ENCODE measurements around the gene NMRK2.
"Not testable (repeated sequence)": the region's sequence is repeated elsewhere in the genome, so short reads cannot be mapped to it uniquely, and the experiment has no call there.

The NMRK2 gene

GRCh38 chr19:3932931-3933810, at the start of gene NMRK2:
Gene NMRK2, plus strand, starts transcription at chr19:3933069. Its CDS starts 603 bp downstream, at chr19:3933672.
- DNase-seq (ENCODE audit: low spot score): no peak

- no peak for DNase-seq (ENCODE audit: low spot score)
These were observed 42.3 kb upstream of the NMRK2 start for GRCh38 chr19:3890591-3890990.

GRCh38 chr19:3893509-3894179, 39.2 kb upstream of the NMRK2 start:
- DNase-seq (ENCODE audit: low spot score): no peak

- not testable (repeated sequence) for DNase-seq (ENCODE audit: low spot score)
These were observed 37.9 kb upstream of the NMRK2 start for GRCh38 chr19:3894959-3895358.

GRCh38 chr19:3895788-3896187, 37.1 kb upstream of the NMRK2 start:
- no peak for DNase-seq (ENCODE audit: low spot score)

GRCh38 chr19:3897936-3898335, 34.9 kb upstream of the NMRK2 start:
- DNase-seq (ENCODE audit: low spot score): no peak

GRCh38 chr19:3898426-3898825, 34.4 kb upstream of the NMRK2 start:
- no peak for DNase-seq (ENCODE audit: low spot score)

- no peak for DNase-seq (ENCODE audit: low spot score)
These were observed 33.2 kb upstream of the NMRK2 start for GRCh38 chr19:3899531-3900294.

GRCh38 chr19:3902317-3902973, 30.4 kb upstream of the NMRK2 start:
- DNase-seq (ENCODE audit: low spot score): no peak

- DNase-seq (ENCODE audit: low spot score): no peak
These were observed 28.6 kb upstream of the NMRK2 start for GRCh38 chr19:3904233-3904632.

GRCh38 chr19:3907626-3908265, 25.1 kb upstream of the NMRK2 start:
- no peak for DNase-seq (ENCODE audit: low spot score)

- no peak for DNase-seq (ENCODE audit: low spot score)
These were observed 24.4 kb upstream of the NMRK2 start for GRCh38 chr19:3908266-3909054.

GRCh38 chr19:3910105-3910504, 22.8 kb upstream of the NMRK2 start:
- DNase-seq (ENCODE audit: low spot score): no peak

GRCh38 chr19:3914199-3914598, 18.7 kb upstream of the NMRK2 start:
- DNase-seq (ENCODE audit: low spot score): no peak

- DNase-seq (ENCODE audit: low spot score): no peak
These were observed 16.8 kb upstream of the NMRK2 start for GRCh38 chr19:3916033-3916432.

- no peak for DNase-seq (ENCODE audit: low spot score)
These were observed 13.1 kb upstream of the NMRK2 start for GRCh38 chr19:3919793-3920192.

GRCh38 chr19:3923096-3923758, 9.6 kb upstream of the NMRK2 start:
- DNase-seq (ENCODE audit: low spot score): no peak

GRCh38 chr19:3923912-3924311, 9.0 kb upstream of the NMRK2 start:
- DNase-seq (ENCODE audit: low spot score): no peak

- DNase-seq (ENCODE audit: low spot score): no peak
These were observed 1.8 kb upstream of the NMRK2 start for GRCh38 chr19:3931041-3931440.

All from left forelimb (tissue), 1 donor.